Thyroid gland (tissue), 4 donors: ENCODE results near the gene DIS3L2. TPM values are rescaled to one million over a fixed set of nuclear protein-coding genes. Genes with fewer than 3 reads are reported as not detected.
A peak's percentile ranks its signal among the peaks of the same experiment; 100 is the strongest.

Source experiments
- DNase-seq, 2 donors: peaks; one replicate each; pipeline ENCODE4 v3.0.0-alpha.2; 2019
- H3K27ac ChIP-seq, 3 donors: fragments of 200-600 bp; sonication (generic); 1 replicate in 2 of 3; 2 replicates in 1 of 3; pipeline ENCODE4 v1.5.1; 2016 to 2019; ENCODE audit warnings: mild to moderate bottlenecking in 1 of 3, moderate library complexity in 1 of 3
- H3K27me3 ChIP-seq: fragments of 200-600 bp; sonication (generic); one replicate; pipeline ENCODE4 v1.5.1; 2019
- H3K36me3 ChIP-seq, 2 donors: fragments of 200-600 bp; sonication (generic); one replicate each; pipeline ENCODE4 v1.5.1; 2016 to 2019
- H3K4me1 ChIP-seq, 2 donors: fragments of 200-600 bp; sonication (generic); one replicate each; pipeline ENCODE4 v1.5.1; 2017 to 2019
- H3K4me3 ChIP-seq, 3 donors: fragments of 200-600 bp; sonication (generic); replicated peaks in 1 of 3; 1 replicate in 2 of 3; 2 replicates in 1 of 3; pipeline ENCODE4 v1.5.1; 2016; ENCODE audit warnings: mild to moderate bottlenecking in 1 of 3
- H3K9me3 ChIP-seq: fragments of 200-600 bp; sonication (generic); one replicate; pipeline ENCODE4 v1.5.1; 2017
- POLR2A ChIP-seq, 2 donors: fragments of 450-650 bp; IDR thresholded peaks; one replicate each; pipeline ENCODE4 v1.6.1; 2017; ENCODE audit warnings: antibody characterized with exemption in 2 of 2, mild to moderate bottlenecking in 2 of 2, moderate library complexity in 1 of 2
- WGBS, 2 donors: methylation state at CpG; one replicate each; pipeline ENCODE4 v1.1.5; 2017; 5-methylcytosine and 5-hydroxymethylcytosine counted together
- intact Hi-C: fragments of 100-400 bp; cut with DNase I; formaldehyde crosslinking; loops from one replicate; pipeline ENCODE4 v1.15.1; 2023
- total RNA-seq, 4 donors: library from RNA; depleted of rRNA; stranded (reverse); fragments of >200 nt; gene quantifications; one replicate each; pipeline ENCODE4 v1.2.3, GENCODE V29; 2016
- TF ChIP-seq, protein P1 (sequence below), 6 experiments: fragments of 200-600 bp in 3 of 6; fragments of 450-650 bp in 3 of 6; sonication (generic) in 3 of 6; IDR thresholded peaks; one replicate each; pipeline ENCODE4 v1.5.1; 2016 to 2019; ENCODE audit warnings: antibody characterized with exemption in 6 of 6, mild to moderate bottlenecking in 2 of 6, inconsistent platforms in 1 of 6, moderate library complexity in 1 of 6

Gene DIS3L2
- total RNA-seq, 4 donors from 2014 or later = 42.2 to 68.7 (median 50.3) TPM

- DNase-seq = no peak
- H3K27me3 ChIP-seq = no peaks in the 10 kb centered on the region
- no peak for TF ChIP-seq POLR2A (IDR thresholded peaks at IDR 0.05)
- TF ChIP-seq, protein P1, sequence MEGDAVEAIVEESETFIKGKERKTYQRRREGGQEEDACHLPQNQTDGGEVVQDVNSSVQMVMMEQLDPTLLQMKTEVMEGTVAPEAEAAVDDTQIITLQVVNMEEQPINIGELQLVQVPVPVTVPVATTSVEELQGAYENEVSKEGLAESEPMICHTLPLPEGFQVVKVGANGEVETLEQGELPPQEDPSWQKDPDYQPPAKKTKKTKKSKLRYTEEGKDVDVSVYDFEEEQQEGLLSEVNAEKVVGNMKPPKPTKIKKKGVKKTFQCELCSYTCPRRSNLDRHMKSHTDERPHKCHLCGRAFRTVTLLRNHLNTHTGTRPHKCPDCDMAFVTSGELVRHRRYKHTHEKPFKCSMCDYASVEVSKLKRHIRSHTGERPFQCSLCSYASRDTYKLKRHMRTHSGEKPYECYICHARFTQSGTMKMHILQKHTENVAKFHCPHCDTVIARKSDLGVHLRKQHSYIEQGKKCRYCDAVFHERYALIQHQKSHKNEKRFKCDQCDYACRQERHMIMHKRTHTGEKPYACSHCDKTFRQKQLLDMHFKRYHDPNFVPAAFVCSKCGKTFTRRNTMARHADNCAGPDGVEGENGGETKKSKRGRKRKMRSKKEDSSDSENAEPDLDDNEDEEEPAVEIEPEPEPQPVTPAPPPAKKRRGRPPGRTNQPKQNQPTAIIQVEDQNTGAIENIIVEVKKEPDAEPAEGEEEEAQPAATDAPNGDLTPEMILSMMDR (IDR thresholded peaks at IDR 0.05) = no peak
- no peaks in the 10 kb centered on the region for H3K4me1 ChIP-seq
- no peak overlapping the region for H3K27ac ChIP-seq
- intact Hi-C loops = no loop called here
- no peak overlapping the region for H3K4me3 ChIP-seq
- H3K36me3 ChIP-seq = no peaks in the 10 kb centered on the region
- 92 to 95% methylated on average over 2 of the region's 2 CpGs for WGBS, 2 donors
- no peaks in the 10 kb centered on the region for H3K9me3 ChIP-seq
Measured at GRCh38 chr2:231951452-231952035, 10.0 kb upstream of the DIS3L2 start.

DNA sequence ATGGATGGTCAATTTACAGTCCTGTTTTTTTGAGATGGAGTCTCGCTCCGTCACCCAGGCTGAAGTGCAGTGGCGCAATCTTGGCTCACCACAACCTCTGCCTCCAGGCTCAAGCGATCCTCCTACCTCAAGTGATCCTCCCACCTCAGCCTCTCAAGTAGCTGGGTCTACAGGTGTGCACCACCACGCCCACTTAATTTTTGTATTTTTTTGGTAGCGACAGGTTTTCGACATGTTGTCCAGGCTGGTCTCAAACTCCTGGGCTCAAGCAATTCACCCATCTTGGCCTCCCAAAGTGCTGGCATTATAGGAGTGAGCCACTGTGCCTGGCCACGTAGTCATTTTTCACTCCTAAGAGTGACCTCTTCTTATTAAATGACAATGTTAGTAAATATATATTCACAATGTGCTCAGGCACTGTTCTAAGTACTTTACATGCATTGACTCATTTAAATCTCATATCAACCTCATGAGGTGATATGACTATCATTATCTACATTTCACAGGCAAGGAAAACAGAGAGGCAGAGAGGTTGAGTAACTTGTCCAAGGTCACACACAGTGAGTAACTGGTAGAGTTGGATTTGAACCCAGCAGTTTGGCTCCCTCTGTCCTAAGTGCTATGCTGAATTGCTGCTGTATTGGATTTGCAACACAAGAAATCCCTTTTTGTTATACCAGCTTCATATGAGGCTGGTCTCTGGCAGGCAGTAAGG, 5.6 kb upstream of the DIS3L2 start:
- Histone ChIP-seq H3K36me3 (no peaks in the 10 kb centered on the region), H3K27me3 (no peaks in the 10 kb centered on the region), H3K27ac (no peak overlapping the region), H3K4me3 (no peak overlapping the region), H3K4me1 (peaks cover 3 to 6% of the 10 kb centered on the region in 2 donors), H3K9me3 (no peaks in the 10 kb centered on the region)
- TF ChIP-seq, protein P1 (IDR thresholded peaks at IDR 0.05) = no peak
- no peak for TF ChIP-seq POLR2A (IDR thresholded peaks at IDR 0.05)
- intact Hi-C loops = no loop called here
- WGBS, 2 donors = 95% methylated on average over 8 of the region's 8 CpGs
- DNase-seq = no peak

DNA sequence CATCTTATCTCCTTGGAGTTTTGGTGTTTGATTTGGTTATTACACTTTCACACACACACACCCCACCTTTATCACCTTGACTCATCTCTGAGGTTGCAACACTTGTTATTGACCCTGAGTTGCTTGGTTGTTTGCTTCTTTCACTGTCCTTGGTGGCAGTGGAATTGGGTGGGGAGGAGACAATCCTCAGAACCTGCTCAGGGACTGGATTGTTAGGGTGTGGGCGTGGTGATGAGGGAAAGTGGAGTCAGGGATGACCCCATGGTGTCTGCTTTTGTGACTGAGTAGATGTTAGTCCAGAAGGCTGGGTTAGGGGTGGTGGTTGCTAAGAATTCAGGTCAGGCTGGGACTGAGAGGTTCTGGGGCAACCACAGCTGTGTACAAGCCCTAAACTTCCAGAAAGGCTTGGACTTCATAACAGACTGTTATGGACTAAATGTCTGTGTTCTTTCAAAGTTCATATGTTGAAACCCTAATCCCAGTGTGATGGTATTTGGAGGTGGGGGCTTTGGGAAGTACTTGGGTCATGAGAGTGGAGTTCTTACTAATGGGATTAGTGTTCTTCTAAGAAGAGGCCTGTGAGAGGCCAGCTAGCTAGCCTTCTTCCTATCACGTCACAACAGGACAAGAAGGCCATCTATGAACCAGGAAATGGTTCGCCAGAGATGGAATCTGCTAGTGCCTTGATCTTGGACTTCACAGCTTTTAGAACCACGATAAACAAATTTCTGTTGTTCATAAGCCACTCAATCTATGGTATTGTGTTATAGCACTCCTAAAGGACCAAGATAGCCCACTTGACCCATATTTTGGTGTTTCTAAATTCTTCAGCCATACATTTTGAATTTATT, 3.4 kb upstream of the DIS3L2 start:
- H3K9me3 ChIP-seq = no peaks in the 10 kb centered on the region
- H3K27me3 ChIP-seq = no peaks in the 10 kb centered on the region
- no peaks in the 10 kb centered on the region for H3K36me3 ChIP-seq
- TF ChIP-seq, protein P1 (IDR thresholded peaks at IDR 0.05) = no peak
- TF ChIP-seq POLR2A (IDR thresholded peaks at IDR 0.05) = no peak
- intact Hi-C loops = no loop called here
- H3K27ac ChIP-seq = no peak overlapping the region
- no peak for DNase-seq
- no peak overlapping the region for H3K4me3 ChIP-seq
- peaks cover 14 to 15% of the 10 kb centered on the region in 2 donors for H3K4me1 ChIP-seq
- 79 to 81% methylated on average over 4 of the region's 4 CpGs for WGBS, 2 donors

DNA sequence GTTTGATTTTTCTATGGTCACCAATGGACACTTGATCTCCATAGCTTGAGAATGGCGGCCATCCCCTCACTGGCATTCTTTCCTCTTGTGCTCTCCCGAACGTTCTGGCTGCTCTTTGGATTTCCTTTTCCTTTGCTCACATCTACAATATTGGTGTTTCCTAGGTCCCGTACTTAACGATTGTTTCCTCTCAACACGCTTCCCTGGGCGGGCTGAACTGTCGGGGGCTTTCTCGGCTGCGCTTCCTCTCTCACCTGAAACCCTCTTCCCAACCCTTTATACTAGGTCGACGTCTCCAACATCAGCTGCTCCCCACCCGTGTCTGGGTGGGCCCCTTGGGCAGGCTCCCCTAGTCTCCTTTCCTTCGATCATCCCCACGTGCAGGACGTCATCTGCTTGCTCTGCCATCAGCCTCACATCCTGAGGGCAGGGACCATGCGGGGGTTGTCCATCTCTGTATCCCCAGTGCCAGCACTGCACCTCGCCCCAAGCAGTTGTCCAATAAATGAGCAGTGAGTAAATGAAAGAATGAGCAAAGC, 634 bp upstream of the DIS3L2 start:
- H3K36me3 ChIP-seq = no peaks in the 10 kb centered on the region
- no peaks in the 10 kb centered on the region for H3K27me3 ChIP-seq
- H3K4me3 ChIP-seq = peak overlapping the region; percentile 45 to 97 (median 79)
- no peak for TF ChIP-seq POLR2A (IDR thresholded peaks at IDR 0.05)
- TF ChIP-seq, protein P1 (IDR thresholded peaks at IDR 0.05) = no peak
- peak overlapping the region in 2 of 3 donors; percentile 78 to 87 for H3K27ac ChIP-seq
- no peaks in the 10 kb centered on the region for H3K9me3 ChIP-seq
- H3K4me1 ChIP-seq = peaks cover 20% of the 10 kb centered on the region in 2 donors
- no peak for DNase-seq
- intact Hi-C loops = no loop called here
- 56 to 59% methylated on average over 18 of the region's 18 CpGs for WGBS, 2 donors
